ENCODE measurements around the gene TPRG1.

The TPRG1 gene

DNA sequence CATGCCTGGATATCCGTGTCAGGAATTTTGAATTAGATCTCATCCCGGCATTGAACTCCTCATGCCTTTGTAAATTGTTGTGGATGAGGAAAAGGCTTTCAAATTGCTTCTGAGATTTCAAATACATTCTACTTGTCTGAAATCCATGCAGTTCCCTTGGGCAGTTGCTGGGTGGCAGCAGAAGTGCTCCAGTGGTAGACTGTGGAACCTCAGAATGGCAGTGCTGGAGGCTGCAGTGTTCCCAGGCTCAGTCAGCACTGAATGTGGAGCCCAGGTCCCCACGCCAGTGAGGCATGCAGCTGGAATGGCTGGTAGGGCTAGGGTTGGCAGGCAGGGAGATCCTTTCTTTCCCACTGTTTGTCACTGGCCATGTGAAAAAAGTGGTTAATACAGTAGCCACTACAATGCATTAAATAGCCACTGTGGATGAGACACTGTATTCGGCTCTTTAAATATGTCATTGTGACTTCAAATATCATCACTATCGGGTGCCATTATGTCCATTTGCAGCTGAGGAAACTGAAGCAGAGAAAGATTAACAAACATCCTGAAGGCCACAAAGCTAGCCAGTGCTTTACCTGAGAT lies 98.6 kb downstream of the TPRG1 start:
- H3K4me1 ChIP-seq: no peaks in the 10 kb centered on the region
- no peaks in the 10 kb centered on the region for H3K36me3 ChIP-seq
- no peaks in the 10 kb centered on the region for H3K27me3 ChIP-seq
- peak; percentile 52 for DNase-seq
- H3K9me3 ChIP-seq: no peaks in the 10 kb centered on the region
- TF ChIP-seq, protein P1, sequence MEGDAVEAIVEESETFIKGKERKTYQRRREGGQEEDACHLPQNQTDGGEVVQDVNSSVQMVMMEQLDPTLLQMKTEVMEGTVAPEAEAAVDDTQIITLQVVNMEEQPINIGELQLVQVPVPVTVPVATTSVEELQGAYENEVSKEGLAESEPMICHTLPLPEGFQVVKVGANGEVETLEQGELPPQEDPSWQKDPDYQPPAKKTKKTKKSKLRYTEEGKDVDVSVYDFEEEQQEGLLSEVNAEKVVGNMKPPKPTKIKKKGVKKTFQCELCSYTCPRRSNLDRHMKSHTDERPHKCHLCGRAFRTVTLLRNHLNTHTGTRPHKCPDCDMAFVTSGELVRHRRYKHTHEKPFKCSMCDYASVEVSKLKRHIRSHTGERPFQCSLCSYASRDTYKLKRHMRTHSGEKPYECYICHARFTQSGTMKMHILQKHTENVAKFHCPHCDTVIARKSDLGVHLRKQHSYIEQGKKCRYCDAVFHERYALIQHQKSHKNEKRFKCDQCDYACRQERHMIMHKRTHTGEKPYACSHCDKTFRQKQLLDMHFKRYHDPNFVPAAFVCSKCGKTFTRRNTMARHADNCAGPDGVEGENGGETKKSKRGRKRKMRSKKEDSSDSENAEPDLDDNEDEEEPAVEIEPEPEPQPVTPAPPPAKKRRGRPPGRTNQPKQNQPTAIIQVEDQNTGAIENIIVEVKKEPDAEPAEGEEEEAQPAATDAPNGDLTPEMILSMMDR (IDR thresholded peaks at IDR 0.05; ENCODE audit: low read depth, low read length): peak; percentile 59
- no peak overlapping the region for H3K4me3 ChIP-seq (ENCODE audit: low read depth, low read length)

GRCh38 chr3:189272500-189273119 lies 100.8 kb downstream of the TPRG1 start:
- TF ChIP-seq, protein P1 (IDR thresholded peaks at IDR 0.05; ENCODE audit: low read depth, low read length): peak; percentile 43
- DNase-seq: no peak

GRCh38 chr3:189273736-189274135 lies 102.0 kb downstream of the TPRG1 start:
- TF ChIP-seq, protein P1 (IDR thresholded peaks at IDR 0.05; ENCODE audit: low read depth, low read length): no peak
- H3K36me3 ChIP-seq: no peaks in the 10 kb centered on the region
- H3K27me3 ChIP-seq: peaks cover 3% of the 10 kb centered on the region; the same call in 1 of the 2 replicates
- DNase-seq: no peak
- H3K9me3 ChIP-seq: no peaks in the 10 kb centered on the region
- no peak overlapping the region for H3K4me3 ChIP-seq (ENCODE audit: low read depth, low read length)
- no peaks in the 10 kb centered on the region for H3K4me1 ChIP-seq

More at GRCh38 chr3:189272500-189273119, 100.8 kb downstream of the TPRG1 start:
- H3K4me3 ChIP-seq (ENCODE audit: low read depth, low read length): no peak overlapping the region
- H3K27me3 ChIP-seq: peaks cover 3% of the 10 kb centered on the region; the same call in 1 of the 2 replicates
- H3K9me3 ChIP-seq: no peaks in the 10 kb centered on the region
- no peaks in the 10 kb centered on the region for H3K36me3 ChIP-seq
- H3K4me1 ChIP-seq: no peaks in the 10 kb centered on the region

DNA sequence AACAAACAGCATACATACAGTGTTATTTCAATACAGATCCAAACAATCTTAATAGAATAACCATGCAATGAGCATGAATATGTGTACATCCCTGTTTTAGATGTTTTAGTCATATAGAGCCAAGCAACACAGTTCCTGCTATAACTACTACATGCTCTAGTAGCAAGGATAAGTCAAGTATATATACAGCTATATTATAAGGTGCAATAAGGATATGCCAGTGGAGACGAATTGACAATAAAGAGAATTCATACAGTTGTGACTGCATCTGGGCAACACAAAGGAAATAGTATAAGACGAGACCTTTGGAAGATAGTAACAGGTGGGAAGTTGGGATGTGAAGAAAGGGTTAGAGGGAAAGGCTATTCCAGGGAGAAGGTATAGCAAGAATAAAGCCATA lies 103.4 kb downstream of the TPRG1 start:
- DNase-seq: no peak
- no peaks in the 10 kb centered on the region for H3K4me1 ChIP-seq
- H3K9me3 ChIP-seq: no peaks in the 10 kb centered on the region
- peaks cover 3% of the 10 kb centered on the region; the same call in 1 of the 2 replicates for H3K27me3 ChIP-seq
- H3K36me3 ChIP-seq: no peaks in the 10 kb centered on the region
- TF ChIP-seq, protein P1 (IDR thresholded peaks at IDR 0.05; ENCODE audit: low read depth, low read length): no peak
- no peak overlapping the region for H3K4me3 ChIP-seq (ENCODE audit: low read depth, low read length)

DNA sequence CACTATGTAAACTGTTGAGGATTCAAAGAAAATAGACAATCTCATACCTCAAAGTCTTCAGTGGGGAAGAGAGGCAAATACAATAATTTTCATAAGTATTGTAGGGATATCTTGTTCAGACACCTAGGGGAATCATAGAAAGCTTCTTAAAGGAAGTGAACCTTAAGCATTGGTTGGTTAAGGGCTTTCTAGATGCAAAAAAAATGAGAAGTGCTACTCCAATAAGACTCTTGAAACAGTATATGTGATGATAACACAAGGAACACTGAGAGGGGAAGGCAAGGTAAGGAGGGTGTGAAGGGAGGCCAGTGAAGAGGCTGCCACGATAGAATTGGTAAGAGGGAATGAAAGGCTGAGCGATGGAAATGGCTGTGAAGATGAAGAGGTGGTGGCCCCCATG lies 104.1 kb downstream of the TPRG1 start:
- TF ChIP-seq, protein P1 (IDR thresholded peaks at IDR 0.05; ENCODE audit: low read depth, low read length): no peak
- DNase-seq: no peak
- Histone ChIP-seq H3K27me3 (peaks cover 3% of the 10 kb centered on the region; the same call in 1 of the 2 replicates), H3K36me3 (no peaks in the 10 kb centered on the region), H3K9me3 (no peaks in the 10 kb centered on the region), H3K4me1 (no peaks in the 10 kb centered on the region), H3K4me3 (ENCODE audit: low read depth, low read length) (no peak overlapping the region)
